Left lung (tissue), 10 donors: ENCODE results near the gene FHIP2A. TPM values are rescaled to one million over a fixed set of nuclear protein-coding genes. Genes with fewer than 3 reads are reported as not detected.
"Not testable (repeated sequence)": the region's sequence is repeated elsewhere in the genome, so short reads cannot be mapped to it uniquely, and the experiment has no call there.

ENCODE experiments used
- ATAC-seq: fragments of 200-7000 bp; cut with Tn5 transposase; one replicate; pipeline ENCODE4 v1.9.1; 2020; ENCODE audit warnings: moderate library complexity
- DNase-seq, 4 donors: peaks; one replicate each; pipeline ENCODE4 v3.0.0-alpha.2; 2013 to 2020
- H3K27ac ChIP-seq, 2 donors: fragments of 200-600 bp; sonication (generic) in 1 of 2; one replicate each; pipeline versions ENCODE4 v1.5.0 to v1.8.0; 2020 to 2021
- H3K27me3 ChIP-seq, 2 donors: fragments of 200-600 bp; sonication (generic) in 1 of 2; one replicate each; pipeline versions ENCODE4 v1.5.0 to v1.8.0; 2020 to 2021
- H3K36me3 ChIP-seq, 2 donors: fragments of 200-600 bp; sonication (generic) in 1 of 2; one replicate each; pipeline versions ENCODE4 v1.5.0 to v1.8.0; 2020 to 2021
- H3K4me1 ChIP-seq, 2 donors: fragments of 200-600 bp; one replicate each; pipeline ENCODE4 v1.8.0; 2021
- H3K4me3 ChIP-seq, 2 donors: fragments of 200-600 bp; sonication (generic) in 1 of 2; one replicate each; pipeline versions ENCODE4 v1.5.0 to v1.8.0; 2020 to 2021; ENCODE audit warnings: mild to moderate bottlenecking in 1 of 2
- H3K9me3 ChIP-seq, 2 donors: fragments of 200-600 bp; sonication (generic) in 1 of 2; one replicate each; pipeline versions ENCODE4 v1.5.0 to v1.8.0; 2020 to 2021
- CTCF ChIP-seq, 2 donors: fragments of 200-600 bp; sonication (generic) in 1 of 2; IDR thresholded peaks; one replicate each; pipeline versions ENCODE4 v1.5.0 to v1.8.0; 2021; ENCODE audit warnings: antibody characterized with exemption in 2 of 2
- intact Hi-C, 2 donors: fragments of 100-400 bp; cut with DNase I; formaldehyde crosslinking; loops; one replicate each; pipeline versions ENCODE4 v1.11.2 to v1.14.2; 2022
- polyA plus RNA-seq, 6 donors: library from polyadenylated mRNA; unstranded; fragments of 120-200 nt; gene quantifications; one replicate each; pipeline ENCODE4 v1.2.1, GENCODE V29; 2013; ENCODE audit not compliant: insufficient read length in 6 of 6
- total RNA-seq, 2 donors: library from RNA; stranded (reverse); fragmentation: NEBNext Ultra II Directional; extraction: Animal tissue kit (Norgen Biotek cat#: 25700); gene quantifications; one replicate each; pipeline ENCODE4 v1.2.1, GENCODE V29; 2021
- donor health status: DM: no; HTN: yes; CAD: no.
- donor health status: DM: no; HTN: no; CAD: no.

Gene FHIP2A
- total and polyA plus RNA-seq, 8 donors: 27.7 to 49.9 (median 42.1) TPM

GRCh38 chr10:114786492-114786891 lies 35.1 kb upstream of the FHIP2A start:
- not testable (repeated sequence) for H3K4me3 ChIP-seq, H3K9me3 ChIP-seq, H3K27ac ChIP-seq, H3K36me3 ChIP-seq, H3K27me3 ChIP-seq, H3K4me1 ChIP-seq
- peak; percentile 69 to 75 for TF ChIP-seq CTCF (IDR thresholded peaks at IDR 0.05)
- ATAC-seq: peak; percentile 93
- intact Hi-C loops: loop anchor here in 1 of 2 donors (10.0 kb wide), 1 partner anchor 232 kb away; no protein-coding TSS in a partner anchor
- peak in 2 of 4 donors; percentile 27 to 46 for DNase-seq

- H3K27ac ChIP-seq, H3K36me3 ChIP-seq, H3K4me1 ChIP-seq, DNase-seq, ATAC-seq, H3K27me3 ChIP-seq, H3K9me3 ChIP-seq, H3K4me3 ChIP-seq: not testable (repeated sequence)
- intact Hi-C loops: loop anchor here in 1 of 2 donors (10.0 kb wide), 1 partner anchor 232 kb away; no protein-coding TSS in a partner anchor
Observed at GRCh38 chr10:114787131-114787530, 34.4 kb upstream of the FHIP2A start.

GRCh38 chr10:114791768-114792167 lies 29.8 kb upstream of the FHIP2A start:
- Histone ChIP-seq H3K27ac (no peak overlapping the region), H3K36me3 (no peaks in the 10 kb centered on the region), H3K4me3 (no peak overlapping the region), H3K27me3 (no peaks in the 10 kb centered on the region), H3K4me1 (no peaks in the 10 kb centered on the region), H3K9me3 (no peaks in the 10 kb centered on the region)
- ATAC-seq (no peak), DNase-seq (no peak)
- no peak for TF ChIP-seq CTCF (IDR thresholded peaks at IDR 0.05)
- intact Hi-C loops: no loop called here

- TF ChIP-seq CTCF (IDR thresholded peaks at IDR 0.05): no peak
- ATAC-seq: no peak
Observed at GRCh38 chr10:114795039-114795438, 26.5 kb upstream of the FHIP2A start.

GRCh38 chr10:114800361-114800760 lies 21.2 kb upstream of the FHIP2A start:
- H3K27ac ChIP-seq: no peak overlapping the region
- no peaks in the 10 kb centered on the region for H3K36me3 ChIP-seq
- no peak overlapping the region for H3K4me3 ChIP-seq
- intact Hi-C loops: no loop called here
- H3K4me1 ChIP-seq: no peaks in the 10 kb centered on the region
- no peaks in the 10 kb centered on the region for H3K9me3 ChIP-seq
- no peak for DNase-seq
- no peak for ATAC-seq
- no peak for TF ChIP-seq CTCF (IDR thresholded peaks at IDR 0.05)
- H3K27me3 ChIP-seq: no peaks in the 10 kb centered on the region

More at GRCh38 chr10:114795039-114795438, 26.5 kb upstream of the FHIP2A start:
- DNase-seq: no peak
- Histone ChIP-seq H3K9me3 (no peaks in the 10 kb centered on the region), H3K36me3 (no peaks in the 10 kb centered on the region), H3K4me3 (no peak overlapping the region), H3K27ac (no peak overlapping the region), H3K4me1 (no peaks in the 10 kb centered on the region), H3K27me3 (no peaks in the 10 kb centered on the region)
- intact Hi-C loops: no loop called here

- no peaks in the 10 kb centered on the region for H3K27me3 ChIP-seq
- intact Hi-C loops: no loop called here
- TF ChIP-seq CTCF (IDR thresholded peaks at IDR 0.05): no peak
Observed at GRCh38 chr10:114801411-114801813, 20.2 kb upstream of the FHIP2A start.

More at GRCh38 chr10:114801411-114801813, 20.2 kb upstream of the FHIP2A start:
- ATAC-seq (no peak), DNase-seq (no peak)
- Histone ChIP-seq H3K9me3 (no peaks in the 10 kb centered on the region), H3K27ac (no peak overlapping the region), H3K4me3 (no peak overlapping the region), H3K4me1 (no peaks in the 10 kb centered on the region), H3K36me3 (no peaks in the 10 kb centered on the region)
